Nephron (organoid): ENCODE measurements around the gene SCLT1.
A peak's percentile ranks its signal among the peaks of the same experiment; 100 is the strongest.

Experiments
- H3K27ac Mint-ChIP-seq, 3 experiments: 2 replicates each; pipeline ENCODE4 v1.8.0; 2020; ENCODE audit warnings: mixed read lengths in 3 of 3, mild to moderate bottlenecking in 2 of 3, moderate library complexity in 1 of 3
- H3K27me3 Mint-ChIP-seq: 2 replicates; pipeline ENCODE4 v1.8.0; 2021; ENCODE audit warnings: low read depth, mild to moderate bottlenecking, moderate library complexity, mixed read lengths
- H3K36me3 Mint-ChIP-seq: 2 replicates; pipeline ENCODE4 v1.8.0; 2020; ENCODE audit warnings: low read depth, mixed read lengths
- H3K4me1 Mint-ChIP-seq: 2 replicates; pipeline ENCODE4 v1.8.0; 2020; ENCODE audit warnings: mixed read lengths
- H3K4me3 Mint-ChIP-seq, 3 experiments: 2 replicates each; pipeline ENCODE4 v1.8.0; 2020; ENCODE audit warnings: mild to moderate bottlenecking in 3 of 3, mixed read lengths in 3 of 3, moderate library complexity in 2 of 3
- H3K9me3 Mint-ChIP-seq: 2 replicates; pipeline ENCODE4 v1.8.0; 2020; ENCODE audit warnings: mixed read lengths
- TF ChIP-seq, protein P1 (sequence below), 3 experiments: fragments of 200-600 bp; sonication (generic); IDR thresholded peaks; one replicate each; pipeline ENCODE4 v1.5.0; 2021; ENCODE audit warnings: antibody characterized with exemption in 3 of 3; ENCODE audit not compliant: unreplicated experiment in 3 of 3

The SCLT1 gene

DNA sequence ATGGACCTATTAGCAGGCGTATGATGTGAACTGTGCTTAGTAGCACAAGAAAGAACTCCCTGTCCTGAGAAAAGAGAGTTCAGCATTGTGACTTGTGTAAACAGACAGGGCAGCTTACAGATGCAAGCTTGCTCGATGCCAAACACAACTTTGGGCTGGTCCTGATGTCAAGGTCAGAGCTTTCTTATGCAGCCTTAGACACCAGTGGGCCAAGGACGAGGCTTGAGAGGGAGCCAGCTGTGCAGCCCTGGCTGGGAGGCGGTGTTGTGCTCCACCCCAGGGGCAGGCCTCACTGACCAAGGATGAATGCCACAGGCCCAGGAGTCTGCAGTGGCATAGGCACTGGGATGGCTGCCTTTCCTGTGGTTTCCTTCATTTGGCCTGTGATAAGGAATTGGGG lies 248.4 kb downstream of the SCLT1 start:
- TF ChIP-seq, protein P1, sequence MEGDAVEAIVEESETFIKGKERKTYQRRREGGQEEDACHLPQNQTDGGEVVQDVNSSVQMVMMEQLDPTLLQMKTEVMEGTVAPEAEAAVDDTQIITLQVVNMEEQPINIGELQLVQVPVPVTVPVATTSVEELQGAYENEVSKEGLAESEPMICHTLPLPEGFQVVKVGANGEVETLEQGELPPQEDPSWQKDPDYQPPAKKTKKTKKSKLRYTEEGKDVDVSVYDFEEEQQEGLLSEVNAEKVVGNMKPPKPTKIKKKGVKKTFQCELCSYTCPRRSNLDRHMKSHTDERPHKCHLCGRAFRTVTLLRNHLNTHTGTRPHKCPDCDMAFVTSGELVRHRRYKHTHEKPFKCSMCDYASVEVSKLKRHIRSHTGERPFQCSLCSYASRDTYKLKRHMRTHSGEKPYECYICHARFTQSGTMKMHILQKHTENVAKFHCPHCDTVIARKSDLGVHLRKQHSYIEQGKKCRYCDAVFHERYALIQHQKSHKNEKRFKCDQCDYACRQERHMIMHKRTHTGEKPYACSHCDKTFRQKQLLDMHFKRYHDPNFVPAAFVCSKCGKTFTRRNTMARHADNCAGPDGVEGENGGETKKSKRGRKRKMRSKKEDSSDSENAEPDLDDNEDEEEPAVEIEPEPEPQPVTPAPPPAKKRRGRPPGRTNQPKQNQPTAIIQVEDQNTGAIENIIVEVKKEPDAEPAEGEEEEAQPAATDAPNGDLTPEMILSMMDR (IDR thresholded peaks at IDR 0.05; ENCODE audit: unreplicated experiment in 3 of 3) = no peak
- Mint-ChIP-seq H3K4me3 (no peak overlapping the region), H3K4me1 (peaks cover 25% of the 10 kb centered on the region)

DNA sequence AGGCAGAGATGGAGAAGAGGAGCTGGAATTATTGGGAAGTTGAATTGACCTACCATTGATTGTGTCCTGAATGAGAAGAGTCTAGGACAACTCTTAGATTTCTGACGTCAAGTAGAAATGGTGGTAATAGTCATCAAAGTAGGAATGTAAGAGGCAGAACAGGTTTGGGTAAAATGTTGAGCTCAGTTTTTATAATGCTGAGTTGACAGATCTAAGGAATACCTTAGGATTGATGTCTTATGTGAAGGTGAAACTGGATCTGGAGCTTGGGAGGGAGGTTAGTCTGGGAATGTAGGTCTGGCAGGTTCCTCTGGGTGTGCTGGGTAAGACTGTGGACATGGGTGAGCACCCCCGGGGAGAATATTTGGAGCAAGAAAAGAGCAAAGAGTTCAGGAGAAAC lies 251.9 kb downstream of the SCLT1 start:
- Mint-ChIP-seq H3K4me1 (peaks cover 30% of the 10 kb centered on the region), H3K4me3 (no peak overlapping the region), H3K9me3 (no peaks in the 10 kb centered on the region), H3K27me3 (no peaks in the 10 kb centered on the region), H3K27ac (no peak overlapping the region), H3K36me3 (peaks cover 32% of the 10 kb centered on the region)
- TF ChIP-seq, protein P1 (IDR thresholded peaks at IDR 0.05; ENCODE audit: unreplicated experiment in 3 of 3) = no peak

More for the DNA sequence above, 248.4 kb downstream of the SCLT1 start:
- no peaks in the 10 kb centered on the region for H3K27me3 Mint-ChIP-seq
- H3K9me3 Mint-ChIP-seq = no peaks in the 10 kb centered on the region
- no peak overlapping the region for H3K27ac Mint-ChIP-seq
- H3K36me3 Mint-ChIP-seq = peaks cover 58% of the 10 kb centered on the region

DNA sequence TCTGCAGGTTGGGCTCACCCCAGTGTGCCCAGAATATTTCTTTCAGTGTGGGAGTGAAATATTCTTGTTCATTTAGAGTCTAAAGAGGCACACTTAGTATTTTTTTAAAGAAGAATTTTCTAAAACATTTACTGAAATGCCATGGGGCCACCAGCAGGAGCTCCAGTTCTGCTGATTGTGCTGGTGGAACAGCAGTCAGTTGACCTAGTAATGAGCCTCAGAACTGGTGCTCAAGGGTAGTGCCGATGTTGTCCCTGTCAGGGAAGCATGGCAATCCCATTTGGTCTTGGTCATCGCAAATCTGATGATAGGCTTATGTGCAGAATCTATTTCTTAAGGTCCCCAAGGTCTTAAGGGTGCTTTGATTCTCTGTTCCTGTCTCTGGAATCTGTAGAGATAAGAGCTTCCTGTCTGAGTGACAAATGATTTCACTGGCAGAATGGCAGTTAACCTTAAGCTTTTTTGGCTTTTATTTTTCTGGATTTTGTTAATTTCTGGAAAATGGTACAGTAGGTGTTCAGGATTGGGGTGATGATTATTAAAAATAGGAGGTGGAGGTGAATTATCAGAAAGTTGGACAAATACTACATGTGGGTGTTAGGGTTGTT lies 252.5 kb downstream of the SCLT1 start:
- TF ChIP-seq, protein P1 (IDR thresholded peaks at IDR 0.05; ENCODE audit: unreplicated experiment in 3 of 3) = no peak
- Mint-ChIP-seq H3K4me3 (no peak overlapping the region), H3K36me3 (peaks cover 26% of the 10 kb centered on the region), H3K4me1 (peaks cover 31% of the 10 kb centered on the region), H3K9me3 (no peaks in the 10 kb centered on the region), H3K27me3 (no peaks in the 10 kb centered on the region), H3K27ac (peak overlapping the region in 1 of 3 experiments; percentile 8)

DNA sequence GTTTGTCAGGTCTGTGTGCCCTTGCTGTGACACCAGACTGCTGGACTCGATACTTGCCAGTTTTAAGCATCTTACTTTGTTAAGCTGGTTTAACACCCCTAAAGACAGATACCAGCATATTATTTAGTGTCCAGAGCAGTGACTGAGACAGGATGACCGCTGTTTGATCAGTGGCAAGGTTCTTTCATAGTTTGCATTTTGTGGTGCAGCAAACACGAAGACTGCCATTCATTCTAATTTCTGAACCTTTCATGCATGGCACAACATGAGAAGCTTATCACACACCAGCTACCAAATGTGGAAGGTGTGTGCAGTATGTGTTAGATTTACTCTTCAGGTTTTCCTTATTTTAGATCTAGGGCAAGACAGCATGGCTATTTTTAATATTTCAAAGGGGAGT lies 255.7 kb downstream of the SCLT1 start:
- TF ChIP-seq, protein P1 (IDR thresholded peaks at IDR 0.05; ENCODE audit: unreplicated experiment in 3 of 3) = no peak
- Mint-ChIP-seq H3K9me3 (no peaks in the 10 kb centered on the region), H3K27ac (peak overlapping the region in 1 of 3 experiments; percentile 36), H3K27me3 (no peaks in the 10 kb centered on the region), H3K4me1 (peaks cover 36% of the 10 kb centered on the region), H3K4me3 (no peak overlapping the region), H3K36me3 (peaks cover 18% of the 10 kb centered on the region)

DNA sequence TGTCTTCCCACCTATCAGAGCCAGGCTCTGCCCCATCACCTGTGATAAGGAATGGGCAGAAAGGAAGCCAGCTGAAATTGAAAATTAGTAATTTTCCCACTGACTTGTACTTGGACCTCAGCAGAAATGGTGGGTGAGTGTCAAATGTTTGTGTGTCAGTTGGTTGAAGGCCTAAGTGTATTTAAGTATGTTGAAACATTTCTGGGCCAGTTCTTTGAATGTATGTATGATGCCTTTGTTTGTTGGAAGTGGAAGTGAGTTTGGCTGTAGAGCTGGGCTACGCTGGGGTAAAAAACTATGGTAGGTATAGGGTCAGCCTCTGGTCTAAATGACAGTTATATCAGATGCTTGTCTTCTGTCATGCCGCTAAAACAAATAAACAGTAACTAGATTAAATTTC lies 256.1 kb downstream of the SCLT1 start:
- no peak overlapping the region for H3K4me3 Mint-ChIP-seq
- H3K9me3 Mint-ChIP-seq = no peaks in the 10 kb centered on the region
- TF ChIP-seq, protein P1 (IDR thresholded peaks at IDR 0.05; ENCODE audit: unreplicated experiment in 3 of 3) = no peak
- no peaks in the 10 kb centered on the region for H3K27me3 Mint-ChIP-seq
- peak overlapping the region in 1 of 3 experiments; percentile 36 for H3K27ac Mint-ChIP-seq
- peaks cover 19% of the 10 kb centered on the region for H3K36me3 Mint-ChIP-seq
- H3K4me1 Mint-ChIP-seq = peaks cover 40% of the 10 kb centered on the region
